Stimulated activated naive CD4-positive, alpha-beta T cell (primary cell): ENCODE measurements around the gene BOK.
"Not testable (repeated sequence)": the region's sequence is repeated elsewhere in the genome, so short reads cannot be mapped to it uniquely, and the experiment has no call there.

Experiments
- DNase-seq, 6 experiments: peaks; one replicate each; lab custom pipeline; 2025; lab: John Stamatoyannopoulos, UW

The BOK gene

DNA sequence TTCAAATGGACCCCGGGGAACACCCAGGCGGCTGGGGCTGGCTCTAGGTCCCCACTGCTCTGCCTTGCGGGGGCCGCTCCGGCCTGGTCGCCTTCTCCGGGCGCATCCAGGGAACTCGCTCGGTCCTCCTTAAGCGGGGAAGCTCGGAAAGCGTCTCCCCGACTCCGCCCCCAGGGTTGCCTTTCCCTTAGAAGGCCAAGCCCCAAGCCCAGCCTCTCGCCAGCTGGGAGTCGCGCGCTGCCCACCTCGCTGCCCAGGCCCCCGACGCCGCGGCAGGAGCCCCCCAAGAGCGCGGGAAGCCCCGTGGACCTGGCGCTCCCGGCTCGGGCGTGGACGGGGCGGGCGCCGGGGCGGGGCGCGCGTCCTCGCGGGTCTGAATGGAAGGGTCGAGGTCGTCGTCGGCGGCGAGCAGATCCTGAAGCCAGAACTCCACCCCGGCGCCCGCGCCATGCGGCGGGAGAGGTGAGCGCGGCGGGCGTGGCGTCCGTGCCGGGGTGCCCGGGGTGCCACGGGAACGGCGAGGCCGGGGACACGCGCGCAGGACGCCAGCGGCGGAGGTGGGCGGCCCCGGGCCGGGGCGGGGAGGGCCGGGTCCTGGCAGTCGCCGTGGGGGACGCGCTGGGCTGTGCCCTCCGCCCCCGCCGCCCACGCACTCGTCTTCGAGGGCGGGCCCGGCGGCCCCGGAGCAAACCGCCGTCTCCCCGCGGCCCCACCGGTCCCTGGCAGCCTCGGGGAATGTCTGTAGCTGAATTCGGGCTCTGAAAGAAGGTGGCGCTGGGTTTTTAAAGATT lies at the start of gene BOK:
BOK (plus strand) TSS at position 214 of the 791 bp plus-strand sequence. CDS start 739 bp downstream, outside the sequence.
- DNase-seq: no peak

GRCh38 chr2:241509155-241509784 lies 49.3 kb upstream of the BOK start:
- DNase-seq: peak in 1 of 6 experiments; percentile 38

GRCh38 chr2:241511091-241511741 lies 47.3 kb upstream of the BOK start:
- peak in 1 of 6 experiments; percentile 8 for DNase-seq

GRCh38 chr2:241514553-241514952 lies 44.0 kb upstream of the BOK start:
- DNase-seq: no peak

- DNase-seq: no peak
Measured at GRCh38 chr2:241514986-241515737, 43.4 kb upstream of the BOK start.

GRCh38 chr2:241516520-241516965 lies 42.0 kb upstream of the BOK start:
- no peak for DNase-seq

- DNase-seq: no peak
Measured at GRCh38 chr2:241517297-241517696, 41.2 kb upstream of the BOK start.

DNA sequence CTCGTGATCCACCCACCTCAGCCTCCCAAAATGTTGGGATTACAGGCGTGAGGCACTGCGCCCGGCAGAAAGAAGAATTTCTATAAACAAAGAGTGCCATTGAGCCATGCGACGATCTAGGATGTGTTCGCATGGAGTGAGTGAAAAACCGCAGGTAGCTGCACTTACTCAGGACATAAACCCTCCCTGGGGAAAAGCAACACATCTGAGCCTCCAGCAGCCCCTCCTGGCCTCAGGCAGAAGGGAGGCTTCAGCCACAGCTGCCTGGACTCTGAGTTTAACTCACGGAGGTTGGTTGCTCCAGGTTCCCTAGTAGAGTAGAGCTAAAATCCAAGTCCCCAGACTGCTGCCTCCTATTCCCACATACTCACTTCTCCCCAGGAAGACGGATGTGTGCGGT lies 38.9 kb upstream of the BOK start:
- no peak for DNase-seq

DNA sequence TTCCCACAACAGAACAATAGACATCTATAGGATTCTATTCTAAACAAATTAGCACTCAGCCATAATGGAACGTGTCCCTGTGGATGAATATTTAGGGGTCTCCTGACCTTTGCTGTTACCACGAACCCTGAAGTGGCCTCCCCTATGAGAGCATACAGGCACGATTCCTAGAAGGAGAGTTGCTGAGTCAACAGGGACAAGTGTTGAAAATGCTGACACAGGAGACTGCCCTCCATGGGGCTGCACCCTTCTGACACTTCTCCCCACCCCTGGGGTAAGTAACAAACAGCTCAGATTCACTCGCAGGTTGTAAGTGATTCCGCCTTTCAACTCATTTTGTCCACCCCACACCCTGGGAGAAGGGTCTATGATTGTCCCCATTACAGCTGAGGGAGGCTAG lies 36.1 kb upstream of the BOK start:
- no peak for DNase-seq

DNA sequence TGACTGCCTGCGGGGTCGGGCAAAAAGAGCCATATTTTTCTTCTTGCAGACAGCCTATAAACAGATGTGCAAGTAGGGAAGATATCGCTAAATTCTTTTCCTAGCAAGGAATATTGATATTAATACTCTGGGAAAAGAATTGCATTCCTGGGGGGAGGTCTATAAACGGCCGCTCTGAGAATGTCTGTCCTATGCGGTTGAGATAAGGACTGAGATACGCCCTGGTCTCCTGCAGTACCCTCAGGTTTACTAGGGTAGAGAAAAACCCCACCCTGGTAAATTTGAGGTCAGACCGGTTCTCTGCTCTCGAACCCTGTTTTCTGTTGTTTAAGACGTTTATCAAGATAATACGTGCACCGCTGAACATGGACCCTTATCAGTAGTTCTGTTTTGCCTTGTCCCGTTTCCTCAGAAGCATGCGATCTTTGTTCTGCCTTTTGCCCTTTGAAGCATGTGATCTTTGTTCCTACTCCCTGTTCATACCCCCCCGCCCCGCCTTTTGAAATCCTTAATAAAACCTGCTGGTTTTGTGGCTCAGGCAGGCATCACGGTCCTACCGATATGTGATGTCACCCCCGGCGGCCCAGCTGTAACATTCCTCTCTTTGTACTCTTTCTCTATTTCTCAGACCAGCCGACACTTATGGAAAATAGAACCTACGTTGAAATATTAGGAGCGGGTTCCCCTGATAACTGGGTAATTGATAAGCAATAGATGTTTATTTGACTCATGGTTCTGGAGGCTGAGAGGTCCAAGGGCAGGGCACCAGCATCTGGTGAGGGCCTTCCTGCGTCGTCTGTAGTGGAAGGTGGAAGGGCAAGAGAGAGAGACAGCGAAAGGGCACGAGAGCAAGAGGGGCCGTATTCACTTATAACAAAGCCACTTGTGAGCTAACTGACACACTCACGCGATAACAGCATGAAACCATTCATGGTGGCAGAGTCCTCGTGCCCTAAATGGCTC lies 32.4 kb upstream of the BOK start:
- DNase-seq: not testable (repeated sequence)

DNA sequence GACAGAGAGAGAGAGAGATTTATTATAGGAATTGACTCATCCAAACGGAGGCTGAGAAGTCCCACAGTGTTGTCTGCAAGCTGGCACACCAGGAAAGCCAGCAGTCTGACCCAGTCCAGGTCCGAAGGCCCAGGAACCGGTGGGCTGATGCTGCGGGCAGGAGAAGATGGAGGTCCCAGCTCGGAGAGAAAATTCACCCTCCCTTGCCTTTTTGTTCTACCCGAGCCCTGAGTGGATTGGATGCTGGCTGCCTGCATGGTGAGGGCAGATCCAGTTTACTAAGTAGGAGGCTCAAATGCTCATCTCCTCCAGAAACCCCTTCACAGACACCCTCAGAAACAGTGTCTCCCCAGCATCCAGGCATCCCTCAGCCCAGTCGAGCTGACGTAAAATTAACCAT lies 28.0 kb upstream of the BOK start:
- DNase-seq: no peak

DNA sequence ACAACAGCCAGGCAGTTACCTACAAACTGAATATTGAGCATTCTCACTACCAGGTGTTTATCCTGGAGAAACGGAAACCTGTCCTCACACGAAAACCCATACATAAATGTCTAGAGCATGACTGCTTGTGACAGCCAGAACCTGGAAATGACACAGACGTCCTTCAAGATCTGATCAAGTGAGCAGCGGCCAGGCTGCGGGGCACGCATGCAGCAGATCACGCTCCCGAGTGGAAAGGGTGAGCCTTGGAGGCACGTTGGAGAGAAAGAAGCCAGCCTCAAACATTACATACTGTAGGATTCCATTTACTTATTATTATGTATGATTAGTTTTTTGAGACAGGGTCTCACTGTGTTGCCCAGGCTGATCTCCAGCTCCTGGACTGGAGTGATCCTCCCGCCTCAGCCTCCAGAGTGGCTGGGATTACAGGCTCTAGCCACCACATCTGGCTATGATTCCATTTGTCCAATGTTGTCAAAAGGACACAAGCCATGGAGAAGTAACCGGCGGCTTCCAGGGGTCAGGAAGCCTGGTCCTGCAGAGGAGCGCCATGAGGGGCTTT lies 27.3 kb upstream of the BOK start:
- no peak for DNase-seq

- DNase-seq: no peak
Measured at GRCh38 chr2:241532168-241532567, 26.4 kb upstream of the BOK start.

- DNase-seq: no peak
Measured at GRCh38 chr2:241532733-241533601, 25.6 kb upstream of the BOK start.

DNA sequence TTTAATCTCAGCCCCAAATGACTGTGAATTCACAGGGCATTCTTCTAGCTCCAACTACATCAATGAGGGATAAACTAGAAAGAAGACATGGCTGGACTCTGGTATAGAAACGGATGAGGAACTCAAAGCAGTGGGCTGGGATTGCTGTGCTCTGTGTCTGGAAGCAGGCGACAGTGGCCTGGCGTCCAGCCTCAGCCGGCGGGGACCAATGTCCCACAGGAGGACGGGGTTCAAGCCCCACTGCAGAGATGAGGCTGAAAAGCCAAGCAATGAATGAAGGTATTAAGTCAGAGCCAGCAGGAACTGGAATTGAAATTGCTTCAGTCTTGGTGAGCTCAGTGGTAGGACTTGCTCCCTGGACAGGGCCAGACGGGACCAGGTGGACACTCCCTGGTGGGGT lies 24.3 kb upstream of the BOK start:
- no peak for DNase-seq

- DNase-seq: no peak
Measured at GRCh38 chr2:241534701-241535375, 23.7 kb upstream of the BOK start.

- no peak for DNase-seq
Measured at GRCh38 chr2:241535871-241536655, 22.5 kb upstream of the BOK start.
